Measurements from ENCODE around the gene TMEM123.

The TMEM123 gene

GRCh38 chr11:102384419-102385079 lies 68.0 kb downstream of the TMEM123 start:
- TF ChIP-seq CTCF (IDR thresholded peaks at IDR 0.05), result no peak

GRCh38 chr11:102383839-102384238 lies 68.7 kb downstream of the TMEM123 start:
- TF ChIP-seq CTCF (IDR thresholded peaks at IDR 0.05), result no peak

- TF ChIP-seq CTCF (IDR thresholded peaks at IDR 0.05), result no peak
Measured at GRCh38 chr11:102382384-102382783, 70.2 kb downstream of the TMEM123 start.

- no peak for TF ChIP-seq CTCF (IDR thresholded peaks at IDR 0.05)
Measured at GRCh38 chr11:102378818-102379217, 73.7 kb downstream of the TMEM123 start.

- no peak for TF ChIP-seq CTCF (IDR thresholded peaks at IDR 0.05)
Measured at GRCh38 chr11:102377891-102378290, 74.7 kb downstream of the TMEM123 start.

- TF ChIP-seq CTCF (IDR thresholded peaks at IDR 0.05), result no peak
Measured at GRCh38 chr11:102375720-102376399, 76.7 kb downstream of the TMEM123 start.

- TF ChIP-seq CTCF (IDR thresholded peaks at IDR 0.05), result no peak
Measured at GRCh38 chr11:102368472-102368871, 84.1 kb downstream of the TMEM123 start.

Data from LNCAP (cell line).